Heart right ventricle (tissue), 16 donors: ENCODE results near the gene GEN1. TPM values are rescaled to one million over a fixed set of nuclear protein-coding genes. Genes with fewer than 3 reads are reported as not detected.

ENCODE experiments used
- ATAC-seq, 8 donors: fragments of 200-7000 bp; cut with Tn5 transposase; one replicate each; pipeline ENCODE4 v1.9.1; 2020; ENCODE audit warnings: mild to moderate bottlenecking in 8 of 8, moderate library complexity in 8 of 8, moderate number of reproducible peaks in 1 of 8
- DNase-seq, 2 donors: peaks; one replicate each; pipeline ENCODE4 v3.0.0-alpha.2; 2020
- H3K27ac ChIP-seq, 10 donors: fragments of 200-600 bp; sonication (generic) in 2 of 10; one replicate each; pipeline versions ENCODE4 v1.5.0 to v1.8.0; 2020 to 2022; ENCODE audit warnings: mild to moderate bottlenecking in 3 of 10
- H3K27me3 ChIP-seq, 7 donors: fragments of 200-600 bp; one replicate each; pipeline ENCODE4 v1.8.0; 2021 to 2022; ENCODE audit warnings: mild to moderate bottlenecking in 2 of 7
- H3K36me3 ChIP-seq, 9 donors: fragments of 200-600 bp; sonication (generic) in 1 of 9; one replicate each; pipeline versions ENCODE4 v1.5.0 to v1.8.0; 2020 to 2022; ENCODE audit warnings: mild to moderate bottlenecking in 2 of 9
- H3K4me1 ChIP-seq, 9 donors: fragments of 200-600 bp; sonication (generic) in 1 of 9; one replicate each; pipeline versions ENCODE4 v1.5.0 to v1.8.0; 2020 to 2022; ENCODE audit warnings: mild to moderate bottlenecking in 4 of 9
- H3K4me3 ChIP-seq, 10 donors: fragments of 200-600 bp; sonication (generic) in 2 of 10; one replicate each; pipeline versions ENCODE4 v1.5.0 to v1.8.0; 2020 to 2022; ENCODE audit warnings: mild to moderate bottlenecking in 7 of 10, moderate library complexity in 2 of 10
- H3K9me3 ChIP-seq, 11 donors: fragments of 200-600 bp in 10 of 11; sonication (generic) in 2 of 11; one replicate each; pipeline versions ENCODE4 v1.5.0 to v1.8.0; 2013 to 2022; ENCODE audit warnings: mild to moderate bottlenecking in 2 of 11, control low read depth in 1 of 11, moderate library complexity in 1 of 11
- CTCF ChIP-seq, 9 donors: fragments of 200-600 bp; sonication (generic) in 2 of 9; IDR thresholded peaks; one replicate each; pipeline versions ENCODE4 v1.5.0 to v1.8.0; 2021 to 2022; ENCODE audit warnings: antibody characterized with exemption in 9 of 9, mild to moderate bottlenecking in 5 of 9, moderate library complexity in 1 of 9
- WGBS, 2 donors: extraction: QIAGEN DNeasy Blood & Tissue Kit; methylation state at CpG; one replicate each; pipeline ENCODE4 v1.1.7; 2013; ENCODE audit warnings: inconsistent platforms in 1 of 2; 5-methylcytosine and 5-hydroxymethylcytosine counted together
- intact Hi-C, 10 donors: fragments of 100-400 bp; cut with DNase I; formaldehyde crosslinking; loops; one replicate each; pipeline versions ENCODE4 v1.11.1 to v1.14.2; 2022
- polyA plus RNA-seq, 2 donors: library from polyadenylated mRNA; stranded (reverse); fragments of 200-250 nt; gene quantifications; one replicate each; pipeline ENCODE4 v1.2.3, GENCODE V29; 2013
- total RNA-seq, 10 donors: library from RNA; stranded (reverse); fragmentation: NEBNext Ultra II Directional in 3 of 10; extraction: Animal tissue kit (Norgen Biotek cat#: 25700) in 3 of 10; gene quantifications; one replicate each; pipeline versions ENCODE4 v1.2.1 to v1.2.4, GENCODE V29; 2021 to 2023
- donor health status: Arrhythmogenic right ventricular cardiomyopathy.
- donor health status: ischemic (EF 13 %, LVEDD 7.1; RV severe dilation, severe dysfunction).
- donor health status: healthy with polysubstance abuse.
- donor health status: DM: no; HTN: yes; CAD: no.
- donor health status: DM: no; HTN: no; CAD: no.
- donor health status: ischemic (EF 25% LVEDD 6.9; RV normal size, moderate dysfunction).
- donor health status: ischemic (EF 25% LVEDD 5.7; RV mildly dilated, moderate dysfunction).
- donor health status: healthy.
- donor health status: DM: yes; HTN: yes; CAD: no.
- donor health status: Ischemic cardiomyopathy.
- donor health status: ischemic (EF 35%, LVEDD 5.7; RV mildly dilated, moderate dysfunction).
- donor health status: nonischemic (EF 11% LVEDD 7.7; RV severe dilation, severe dysfunction).
- donor health status: DM: yes; HTN: yes; CAD: no.
- donor health status: PGD.
- donor health status: ischemic (EF 29% LVEDD 5.4; RV normal size, mild dysfunction).
- donor health status: nonischemic (EF 23%, LVEDD 6.1; RV moderate dilation, normal function).

Gene GEN1
- total and polyA plus RNA-seq, 12 donors, result 0.71 to 5.4 (median 3.8) TPM

GRCh38 chr2:17800219-17800618 lies 46.3 kb downstream of the GEN1 start:
- DNase-seq (no peak), ATAC-seq (peak in 7 of 8 donors; percentile 58 to 96 (median 84))
- WGBS, 2 donors, result 37 to 39% methylated on average over 5 of the region's 5 CpGs
- H3K4me3 ChIP-seq, result no peak overlapping the region
- H3K4me1 ChIP-seq, result peaks cover 0 to 21% (median 12%) of the 10 kb centered on the region in 9 donors
- no peak for TF ChIP-seq CTCF (IDR thresholded peaks at IDR 0.05)
- no peaks in the 10 kb centered on the region for H3K36me3 ChIP-seq
- no peaks in the 10 kb centered on the region for H3K9me3 ChIP-seq
- intact Hi-C loops, result no loop called here
- H3K27me3 ChIP-seq, result no peaks in the 10 kb centered on the region
- peak overlapping the region in 1 of 10 donors; percentile 16 for H3K27ac ChIP-seq

GRCh38 chr2:17800693-17801458 lies 46.9 kb downstream of the GEN1 start:
- Histone ChIP-seq H3K4me3 (no peak overlapping the region), H3K36me3 (no peaks in the 10 kb centered on the region), H3K27me3 (no peaks in the 10 kb centered on the region), H3K9me3 (no peaks in the 10 kb centered on the region), H3K4me1 (peaks cover 0 to 21% (median 12%) of the 10 kb centered on the region in 9 donors), H3K27ac (no peak overlapping the region)
- DNase-seq (no peak), ATAC-seq (no peak)
- no peak for TF ChIP-seq CTCF (IDR thresholded peaks at IDR 0.05)
- intact Hi-C loops, result no loop called here
- 87 to 92% methylated on average over 1 of the region's 1 CpG for WGBS, 2 donors

GRCh38 chr2:17803497-17803896 lies 49.6 kb downstream of the GEN1 start:
- DNase-seq (no peak), ATAC-seq (no peak)
- Histone ChIP-seq H3K9me3 (no peaks in the 10 kb centered on the region), H3K27me3 (no peaks in the 10 kb centered on the region), H3K27ac (no peak overlapping the region), H3K36me3 (no peaks in the 10 kb centered on the region), H3K4me1 (peaks cover 0 to 21% (median 12%) of the 10 kb centered on the region in 9 donors), H3K4me3 (no peak overlapping the region)
- intact Hi-C loops, result no loop called here
- 69 to 72% methylated on average over 3 of the region's 3 CpGs for WGBS, 2 donors
- TF ChIP-seq CTCF (IDR thresholded peaks at IDR 0.05), result no peak

GRCh38 chr2:17804358-17804757 lies 50.4 kb downstream of the GEN1 start:
- DNase-seq, result no peak
- Histone ChIP-seq H3K9me3 (no peaks in the 10 kb centered on the region), H3K36me3 (no peaks in the 10 kb centered on the region), H3K4me3 (no peak overlapping the region), H3K27me3 (no peaks in the 10 kb centered on the region), H3K4me1 (peaks cover 0 to 19% (median 12%) of the 10 kb centered on the region in 9 donors), H3K27ac (peak overlapping the region in 1 of 10 donors; percentile 7)
- TF ChIP-seq CTCF (IDR thresholded peaks at IDR 0.05), result no peak
- ATAC-seq, result no peak
- intact Hi-C loops, result no loop called here
- WGBS, 2 donors, result 57 to 66% methylated on average over 3 of the region's 3 CpGs
